K562 (cell line): ENCODE data around the gene CTBS. TPM values are rescaled to one million over a fixed set of nuclear protein-coding genes. Genes with fewer than 3 reads are reported as not detected.

ENCODE experiments used
- CHD1 ChIP-seq: fragments of 200-600 bp; sonication (generic); IDR thresholded peaks from one replicate; pipeline ENCODE4 v1.6.1; 2012; ENCODE audit warnings: mild to moderate bottlenecking, moderate library complexity, low read length, inconsistent platforms
- ELF1 ChIP-seq: fragments of 200-800 bp; sonication (Bioruptor generic); IDR thresholded peaks from 2 replicates; pipeline ENCODE4 v1.6.1; 2016; ENCODE audit warnings: missing genetic modification characterization, missing compliant biosample characterization
- SAP30 ChIP-seq: fragments of 200-600 bp; sonication (generic); IDR thresholded peaks from 2 replicates; pipeline ENCODE4 v1.6.1; 2012; ENCODE audit warnings: borderline replicate concordance, low read depth, mild to moderate bottlenecking, moderate library complexity, low read length, control low read depth, inconsistent platforms; ENCODE audit not compliant: insufficient read depth, poor library complexity, severe bottlenecking
- ZC3H8 ChIP-seq: fragments of 450-650 bp; IDR thresholded peaks from 2 replicates; pipeline ENCODE4 v1.6.1; 2017
- polyA plus RNA-seq, 8 experiments: library from polyadenylated mRNA; depleted of rRNA in 4 of 8; stranded (reverse) in 5 of 8; unstranded in 3 of 8; fragments of >200 nt; fragmentation: Nextera tagmentation in 2 of 8; fragmentation: Illumina TruSeq in 1 of 8; extraction: Ambion mirVana in 2 of 8; extraction: Trizol in 1 of 8; gene quantifications; 2 replicates each; pipeline versions ENCODE4 v1.2.1 to v1.2.3, GENCODE V29; 2011 to 2014; ENCODE audit warnings: inconsistent platforms in 1 of 8, missing spikeins in 1 of 8
- total RNA-seq, 7 experiments: library from RNA; depleted of rRNA in 6 of 7; stranded (reverse); fragments of >200 nt in 6 of 7; fragmentation: Illumina TruSeq in 2 of 7; extraction: Trizol in 2 of 7; gene quantifications; 2 replicates each; pipeline versions ENCODE4 v1.2.1 to v1.2.3, GENCODE V29; 2011 to 2021; ENCODE audit warnings: low replicate concordance in 1 of 7
- TF ChIP-seq, protein P1 (sequence below): fragments of 450-650 bp; IDR thresholded peaks from 2 replicates; pipeline ENCODE4 v1.6.1; 2016; ENCODE audit warnings: mild to moderate bottlenecking, moderate library complexity
- TF ChIP-seq, protein P2 (sequence below): sonication (generic); formaldehyde crosslinking; IDR thresholded peaks from 2 replicates; pipeline ENCODE4 v1.8.0; 2023; ENCODE audit warnings: mild to moderate bottlenecking, missing genetic modification reagents
- TF ChIP-seq, protein P3 (sequence below): fragments of 450-650 bp; formaldehyde crosslinking; IDR thresholded peaks from 2 replicates; pipeline ENCODE4 v1.4.0; 2020; ENCODE audit warnings: mild to moderate bottlenecking, moderate library complexity
- TF ChIP-seq, protein P4 (sequence below), 2 experiments: IDR thresholded peaks; 2 replicates each; pipeline ENCODE4 v1.6.1; 2011; ENCODE audit warnings: borderline replicate concordance in 1 of 2, control low read depth in 1 of 2, low read depth in 1 of 2, low read length in 1 of 2, mild to moderate bottlenecking in 1 of 2, mixed read lengths in 1 of 2, moderate library complexity in 1 of 2; ENCODE audit not compliant: insufficient read depth in 1 of 2, insufficient read length in 1 of 2, poor library complexity in 1 of 2, severe bottlenecking in 1 of 2; ENCODE audit errors: extremely low read depth in 1 of 2

The CTBS gene
- total and polyA plus RNA-seq, 9 of the 15 experiments (the other 6 are each of a cell fraction or from before 2014, with no cell fraction given), result 3.0 to 19.8 (median 9.9) TPM

DNA sequence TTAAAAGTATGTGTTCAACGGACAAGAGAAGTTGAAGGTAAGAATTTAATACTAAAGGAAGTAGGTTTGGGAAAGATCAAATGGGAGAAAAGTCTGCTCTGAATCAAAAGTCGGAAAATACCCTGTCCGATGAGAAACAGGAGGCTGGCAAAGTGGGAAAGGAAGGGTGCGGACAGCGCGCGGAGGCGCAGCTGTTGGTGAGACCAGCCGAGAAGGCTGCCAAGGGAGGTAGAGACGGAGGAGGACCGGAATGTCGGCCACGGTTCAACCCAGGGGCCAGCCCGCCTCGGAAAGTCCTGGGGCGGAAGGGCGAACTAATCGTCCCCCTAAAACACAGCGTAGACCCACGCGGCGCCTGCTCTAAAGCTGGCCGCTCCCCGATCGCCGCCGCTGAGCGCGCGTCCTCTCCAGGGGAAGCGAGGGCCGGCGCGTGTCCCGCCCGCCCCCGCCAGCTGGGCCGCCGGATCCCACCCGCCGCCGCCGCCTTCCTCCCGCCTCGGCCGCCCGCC lies 68.7 kb downstream of the CTBS start (continued):
- TF ChIP-seq, protein P1, sequence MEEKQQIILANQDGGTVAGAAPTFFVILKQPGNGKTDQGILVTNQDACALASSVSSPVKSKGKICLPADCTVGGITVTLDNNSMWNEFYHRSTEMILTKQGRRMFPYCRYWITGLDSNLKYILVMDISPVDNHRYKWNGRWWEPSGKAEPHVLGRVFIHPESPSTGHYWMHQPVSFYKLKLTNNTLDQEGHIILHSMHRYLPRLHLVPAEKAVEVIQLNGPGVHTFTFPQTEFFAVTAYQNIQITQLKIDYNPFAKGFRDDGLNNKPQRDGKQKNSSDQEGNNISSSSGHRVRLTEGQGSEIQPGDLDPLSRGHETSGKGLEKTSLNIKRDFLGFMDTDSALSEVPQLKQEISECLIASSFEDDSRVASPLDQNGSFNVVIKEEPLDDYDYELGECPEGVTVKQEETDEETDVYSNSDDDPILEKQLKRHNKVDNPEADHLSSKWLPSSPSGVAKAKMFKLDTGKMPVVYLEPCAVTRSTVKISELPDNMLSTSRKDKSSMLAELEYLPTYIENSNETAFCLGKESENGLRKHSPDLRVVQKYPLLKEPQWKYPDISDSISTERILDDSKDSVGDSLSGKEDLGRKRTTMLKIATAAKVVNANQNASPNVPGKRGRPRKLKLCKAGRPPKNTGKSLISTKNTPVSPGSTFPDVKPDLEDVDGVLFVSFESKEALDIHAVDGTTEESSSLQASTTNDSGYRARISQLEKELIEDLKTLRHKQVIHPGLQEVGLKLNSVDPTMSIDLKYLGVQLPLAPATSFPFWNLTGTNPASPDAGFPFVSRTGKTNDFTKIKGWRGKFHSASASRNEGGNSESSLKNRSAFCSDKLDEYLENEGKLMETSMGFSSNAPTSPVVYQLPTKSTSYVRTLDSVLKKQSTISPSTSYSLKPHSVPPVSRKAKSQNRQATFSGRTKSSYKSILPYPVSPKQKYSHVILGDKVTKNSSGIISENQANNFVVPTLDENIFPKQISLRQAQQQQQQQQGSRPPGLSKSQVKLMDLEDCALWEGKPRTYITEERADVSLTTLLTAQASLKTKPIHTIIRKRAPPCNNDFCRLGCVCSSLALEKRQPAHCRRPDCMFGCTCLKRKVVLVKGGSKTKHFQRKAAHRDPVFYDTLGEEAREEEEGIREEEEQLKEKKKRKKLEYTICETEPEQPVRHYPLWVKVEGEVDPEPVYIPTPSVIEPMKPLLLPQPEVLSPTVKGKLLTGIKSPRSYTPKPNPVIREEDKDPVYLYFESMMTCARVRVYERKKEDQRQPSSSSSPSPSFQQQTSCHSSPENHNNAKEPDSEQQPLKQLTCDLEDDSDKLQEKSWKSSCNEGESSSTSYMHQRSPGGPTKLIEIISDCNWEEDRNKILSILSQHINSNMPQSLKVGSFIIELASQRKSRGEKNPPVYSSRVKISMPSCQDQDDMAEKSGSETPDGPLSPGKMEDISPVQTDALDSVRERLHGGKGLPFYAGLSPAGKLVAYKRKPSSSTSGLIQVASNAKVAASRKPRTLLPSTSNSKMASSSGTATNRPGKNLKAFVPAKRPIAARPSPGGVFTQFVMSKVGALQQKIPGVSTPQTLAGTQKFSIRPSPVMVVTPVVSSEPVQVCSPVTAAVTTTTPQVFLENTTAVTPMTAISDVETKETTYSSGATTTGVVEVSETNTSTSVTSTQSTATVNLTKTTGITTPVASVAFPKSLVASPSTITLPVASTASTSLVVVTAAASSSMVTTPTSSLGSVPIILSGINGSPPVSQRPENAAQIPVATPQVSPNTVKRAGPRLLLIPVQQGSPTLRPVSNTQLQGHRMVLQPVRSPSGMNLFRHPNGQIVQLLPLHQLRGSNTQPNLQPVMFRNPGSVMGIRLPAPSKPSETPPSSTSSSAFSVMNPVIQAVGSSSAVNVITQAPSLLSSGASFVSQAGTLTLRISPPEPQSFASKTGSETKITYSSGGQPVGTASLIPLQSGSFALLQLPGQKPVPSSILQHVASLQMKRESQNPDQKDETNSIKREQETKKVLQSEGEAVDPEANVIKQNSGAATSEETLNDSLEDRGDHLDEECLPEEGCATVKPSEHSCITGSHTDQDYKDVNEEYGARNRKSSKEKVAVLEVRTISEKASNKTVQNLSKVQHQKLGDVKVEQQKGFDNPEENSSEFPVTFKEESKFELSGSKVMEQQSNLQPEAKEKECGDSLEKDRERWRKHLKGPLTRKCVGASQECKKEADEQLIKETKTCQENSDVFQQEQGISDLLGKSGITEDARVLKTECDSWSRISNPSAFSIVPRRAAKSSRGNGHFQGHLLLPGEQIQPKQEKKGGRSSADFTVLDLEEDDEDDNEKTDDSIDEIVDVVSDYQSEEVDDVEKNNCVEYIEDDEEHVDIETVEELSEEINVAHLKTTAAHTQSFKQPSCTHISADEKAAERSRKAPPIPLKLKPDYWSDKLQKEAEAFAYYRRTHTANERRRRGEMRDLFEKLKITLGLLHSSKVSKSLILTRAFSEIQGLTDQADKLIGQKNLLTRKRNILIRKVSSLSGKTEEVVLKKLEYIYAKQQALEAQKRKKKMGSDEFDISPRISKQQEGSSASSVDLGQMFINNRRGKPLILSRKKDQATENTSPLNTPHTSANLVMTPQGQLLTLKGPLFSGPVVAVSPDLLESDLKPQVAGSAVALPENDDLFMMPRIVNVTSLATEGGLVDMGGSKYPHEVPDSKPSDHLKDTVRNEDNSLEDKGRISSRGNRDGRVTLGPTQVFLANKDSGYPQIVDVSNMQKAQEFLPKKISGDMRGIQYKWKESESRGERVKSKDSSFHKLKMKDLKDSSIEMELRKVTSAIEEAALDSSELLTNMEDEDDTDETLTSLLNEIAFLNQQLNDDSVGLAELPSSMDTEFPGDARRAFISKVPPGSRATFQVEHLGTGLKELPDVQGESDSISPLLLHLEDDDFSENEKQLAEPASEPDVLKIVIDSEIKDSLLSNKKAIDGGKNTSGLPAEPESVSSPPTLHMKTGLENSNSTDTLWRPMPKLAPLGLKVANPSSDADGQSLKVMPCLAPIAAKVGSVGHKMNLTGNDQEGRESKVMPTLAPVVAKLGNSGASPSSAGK, result peak; percentile 47
- TF ChIP-seq, protein P2, sequence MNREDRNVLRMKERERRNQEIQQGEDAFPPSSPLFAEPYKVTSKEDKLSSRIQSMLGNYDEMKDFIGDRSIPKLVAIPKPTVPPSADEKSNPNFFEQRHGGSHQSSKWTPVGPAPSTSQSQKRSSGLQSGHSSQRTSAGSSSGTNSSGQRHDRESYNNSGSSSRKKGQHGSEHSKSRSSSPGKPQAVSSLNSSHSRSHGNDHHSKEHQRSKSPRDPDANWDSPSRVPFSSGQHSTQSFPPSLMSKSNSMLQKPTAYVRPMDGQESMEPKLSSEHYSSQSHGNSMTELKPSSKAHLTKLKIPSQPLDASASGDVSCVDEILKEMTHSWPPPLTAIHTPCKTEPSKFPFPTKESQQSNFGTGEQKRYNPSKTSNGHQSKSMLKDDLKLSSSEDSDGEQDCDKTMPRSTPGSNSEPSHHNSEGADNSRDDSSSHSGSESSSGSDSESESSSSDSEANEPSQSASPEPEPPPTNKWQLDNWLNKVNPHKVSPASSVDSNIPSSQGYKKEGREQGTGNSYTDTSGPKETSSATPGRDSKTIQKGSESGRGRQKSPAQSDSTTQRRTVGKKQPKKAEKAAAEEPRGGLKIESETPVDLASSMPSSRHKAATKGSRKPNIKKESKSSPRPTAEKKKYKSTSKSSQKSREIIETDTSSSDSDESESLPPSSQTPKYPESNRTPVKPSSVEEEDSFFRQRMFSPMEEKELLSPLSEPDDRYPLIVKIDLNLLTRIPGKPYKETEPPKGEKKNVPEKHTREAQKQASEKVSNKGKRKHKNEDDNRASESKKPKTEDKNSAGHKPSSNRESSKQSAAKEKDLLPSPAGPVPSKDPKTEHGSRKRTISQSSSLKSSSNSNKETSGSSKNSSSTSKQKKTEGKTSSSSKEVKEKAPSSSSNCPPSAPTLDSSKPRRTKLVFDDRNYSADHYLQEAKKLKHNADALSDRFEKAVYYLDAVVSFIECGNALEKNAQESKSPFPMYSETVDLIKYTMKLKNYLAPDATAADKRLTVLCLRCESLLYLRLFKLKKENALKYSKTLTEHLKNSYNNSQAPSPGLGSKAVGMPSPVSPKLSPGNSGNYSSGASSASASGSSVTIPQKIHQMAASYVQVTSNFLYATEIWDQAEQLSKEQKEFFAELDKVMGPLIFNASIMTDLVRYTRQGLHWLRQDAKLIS (CRISPR knock-in tag), result 0 out of 2 replicates have a peak, but pooled peaks have one; percentile 66
- TF ChIP-seq SAP30 (peak; percentile 62), CHD1 (peak; percentile 73), ZC3H8 (no peak), ELF1 (tag) (0 out of 2 replicates have a peak, but pooled peaks have one; percentile 12)
- TF ChIP-seq, protein P3, sequence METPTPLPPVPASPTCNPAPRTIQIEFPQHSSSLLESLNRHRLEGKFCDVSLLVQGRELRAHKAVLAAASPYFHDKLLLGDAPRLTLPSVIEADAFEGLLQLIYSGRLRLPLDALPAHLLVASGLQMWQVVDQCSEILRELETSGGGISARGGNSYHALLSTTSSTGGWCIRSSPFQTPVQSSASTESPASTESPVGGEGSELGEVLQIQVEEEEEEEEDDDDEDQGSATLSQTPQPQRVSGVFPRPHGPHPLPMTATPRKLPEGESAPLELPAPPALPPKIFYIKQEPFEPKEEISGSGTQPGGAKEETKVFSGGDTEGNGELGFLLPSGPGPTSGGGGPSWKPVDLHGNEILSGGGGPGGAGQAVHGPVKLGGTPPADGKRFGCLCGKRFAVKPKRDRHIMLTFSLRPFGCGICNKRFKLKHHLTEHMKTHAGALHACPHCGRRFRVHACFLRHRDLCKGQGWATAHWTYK (CRISPR knock-in tag), result no peak
- TF ChIP-seq, protein P4, sequence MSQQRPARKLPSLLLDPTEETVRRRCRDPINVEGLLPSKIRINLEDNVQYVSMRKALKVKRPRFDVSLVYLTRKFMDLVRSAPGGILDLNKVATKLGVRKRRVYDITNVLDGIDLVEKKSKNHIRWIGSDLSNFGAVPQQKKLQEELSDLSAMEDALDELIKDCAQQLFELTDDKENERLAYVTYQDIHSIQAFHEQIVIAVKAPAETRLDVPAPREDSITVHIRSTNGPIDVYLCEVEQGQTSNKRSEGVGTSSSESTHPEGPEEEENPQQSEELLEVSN (IDR thresholded peaks at IDR 0.05; ENCODE audit: borderline replicate concordance in 1 of 2, extremely low read depth in 1 of 2, insufficient read depth in 1 of 2, insufficient read length in 1 of 2, low read depth in 1 of 2, low read length in 1 of 2, poor library complexity in 1 of 2, severe bottlenecking in 1 of 2), result peak; percentile 72 to 90
